WTC11 (cell line): ENCODE measurements around the gene CFAP126. TPM values are rescaled to one million over a fixed set of nuclear protein-coding genes. Genes with fewer than 3 reads are reported as not detected.
A peak's percentile ranks its signal among the peaks of the same experiment; 100 is the strongest.

Experiments used
- ATAC-seq: fragments of 200-7000 bp; cut with Tn5 transposase; 2 replicates; pipeline ENCODE4 v1.10.0; 2021; ENCODE audit warnings: mild to moderate bottlenecking, moderate library complexity
- CTCF ChIA-PET: fragments of 300-600 bp; sonication (Branson Sonifier 250); formaldehyde crosslinking; loops from one replicate; lab custom pipeline; 2021; ENCODE audit warnings: antibody characterized with exemption; lab: Charles Lee
- POLR2A ChIA-PET: fragments of 350-600 bp; sonication (Branson Sonifier 250); formaldehyde crosslinking; loops from one replicate; lab custom pipeline; 2021; ENCODE audit warnings: antibody characterized with exemption; lab: Charles Lee
- DNase-seq: peaks from one replicate; pipeline ENCODE4 v3.0.0; 2021; ENCODE audit warnings: low spot score
- H3K27ac Mint-ChIP-seq: 2 replicates; pipeline ENCODE4 v1.8.0; 2021; ENCODE audit warnings: mixed read lengths
- H3K27me3 Mint-ChIP-seq: 2 replicates; pipeline ENCODE4 v1.8.0; 2021; ENCODE audit warnings: low read depth, mild to moderate bottlenecking, moderate library complexity, mixed read lengths
- H3K36me3 Mint-ChIP-seq: 2 replicates; pipeline ENCODE4 v1.8.0; 2021; ENCODE audit warnings: mixed read lengths
- H3K4me1 Mint-ChIP-seq: 2 replicates; pipeline ENCODE4 v1.8.0; 2022; ENCODE audit warnings: mixed read lengths
- H3K4me3 Mint-ChIP-seq: 2 replicates; pipeline ENCODE4 v1.8.0; 2021; ENCODE audit warnings: mild to moderate bottlenecking, moderate library complexity, mixed read lengths
- H3K9me3 Mint-ChIP-seq: 2 replicates; pipeline ENCODE4 v1.8.0; 2021; ENCODE audit warnings: mixed read lengths
- ATF1 ChIP-seq: sonication (generic); formaldehyde crosslinking; IDR thresholded peaks from 2 replicates; pipeline ENCODE4 v1.8.1; 2023; ENCODE audit warnings: mild to moderate bottlenecking, moderate library complexity, missing genetic modification reagents
- CREB1 ChIP-seq: sonication (generic); formaldehyde crosslinking; IDR thresholded peaks from 2 replicates; pipeline ENCODE4 v1.8.0; 2023; ENCODE audit warnings: mild to moderate bottlenecking, missing genetic modification reagents
- CREM ChIP-seq: sonication (generic); formaldehyde crosslinking; IDR thresholded peaks from 2 replicates; pipeline ENCODE4 v1.8.1; 2022; ENCODE audit warnings: mild to moderate bottlenecking, missing genetic modification reagents, moderate library complexity
- EMX1 ChIP-seq: fragments of 250-450 bp; sonication (Bioruptor Pico); IDR thresholded peaks from 2 replicates; pipeline ENCODE4 v1.8.0; 2021; ENCODE audit warnings: mild to moderate bottlenecking
- ETV6 ChIP-seq: sonication (generic); formaldehyde crosslinking; IDR thresholded peaks from 2 replicates; pipeline ENCODE4 v1.8.1; 2022; ENCODE audit warnings: mild to moderate bottlenecking, missing genetic modification reagents
- FOXJ3 ChIP-seq: sonication (generic); formaldehyde crosslinking; IDR thresholded peaks from 2 replicates; pipeline ENCODE4 v1.9.0; 2021; ENCODE audit warnings: missing genetic modification reagents, mild to moderate bottlenecking, borderline replicate concordance
- GTF2I ChIP-seq: fragments of 250-450 bp; sonication (Bioruptor Pico); conservative IDR thresholded peaks from 2 replicates; pipeline ENCODE4 v1.4.0; 2021; ENCODE audit warnings: mild to moderate bottlenecking
- JUN ChIP-seq: sonication (generic); formaldehyde crosslinking; IDR thresholded peaks from 2 replicates; pipeline ENCODE4 v1.8.0; 2023; ENCODE audit warnings: mild to moderate bottlenecking, missing genetic modification reagents
- MXD4 ChIP-seq: fragments of 250-450 bp; sonication (Bioruptor Pico); IDR thresholded peaks from 2 replicates; pipeline ENCODE4 v1.8.0; 2021; ENCODE audit warnings: mild to moderate bottlenecking, moderate library complexity, borderline replicate concordance
- SMAD3 ChIP-seq: sonication (generic); formaldehyde crosslinking; IDR thresholded peaks from 2 replicates; pipeline ENCODE4 v1.8.0; 2022; ENCODE audit warnings: missing genetic modification reagents, mild to moderate bottlenecking, borderline replicate concordance
- SMAD4 ChIP-seq: sonication (generic); formaldehyde crosslinking; IDR thresholded peaks from 2 replicates; pipeline ENCODE4 v1.8.0; 2022; ENCODE audit warnings: mild to moderate bottlenecking, missing genetic modification reagents
- TCF7 ChIP-seq: sonication (generic); formaldehyde crosslinking; IDR thresholded peaks from 2 replicates; pipeline ENCODE4 v1.8.0; 2022; ENCODE audit warnings: mild to moderate bottlenecking, low read depth, missing genetic modification reagents, moderate library complexity
- TEAD4 ChIP-seq: sonication (generic); formaldehyde crosslinking; IDR thresholded peaks from 2 replicates; pipeline ENCODE4 v1.8.0; 2022; ENCODE audit warnings: mild to moderate bottlenecking, missing genetic modification reagents
- ZBTB21 ChIP-seq: sonication (generic); formaldehyde crosslinking; IDR thresholded peaks from 2 replicates; pipeline ENCODE4 v1.8.1; 2023; ENCODE audit warnings: mild to moderate bottlenecking, missing genetic modification reagents, borderline replicate concordance
- ZNF317 ChIP-seq: sonication (generic); formaldehyde crosslinking; IDR thresholded peaks from 2 replicates; pipeline ENCODE4 v1.8.1; 2023; ENCODE audit warnings: low read depth, mild to moderate bottlenecking, moderate library complexity, missing genetic modification reagents, borderline replicate concordance
- ZNF423 ChIP-seq: fragments of 250-450 bp; sonication (Bioruptor Pico); IDR thresholded peaks from 2 replicates; pipeline ENCODE4 v2.1.2; 2022; ENCODE audit warnings: mild to moderate bottlenecking, moderate library complexity
- total RNA-seq: library from RNA; stranded (reverse); gene quantifications from 3 replicates; pipeline ENCODE4 v1.2.3, GENCODE V29; 2021
- TF ChIP-seq, protein P1 (sequence below): sonication (generic); formaldehyde crosslinking; IDR thresholded peaks from 2 replicates; pipeline ENCODE4 v1.8.0; 2022; ENCODE audit warnings: mild to moderate bottlenecking, missing genetic modification reagents
- TF ChIP-seq, protein P2 (sequence below): fragments of 250-450 bp; sonication (Bioruptor Pico); IDR thresholded peaks from 2 replicates; pipeline ENCODE4 v2.1.2; 2022; ENCODE audit warnings: mild to moderate bottlenecking, moderate library complexity
- TF ChIP-seq, protein P3 (sequence below): sonication (generic); formaldehyde crosslinking; IDR thresholded peaks from 2 replicates; pipeline ENCODE4 v1.8.1; 2022; ENCODE audit warnings: low read depth, missing genetic modification reagents, borderline replicate concordance
- TF ChIP-seq, protein P4 (sequence below): sonication (generic); formaldehyde crosslinking; IDR thresholded peaks from 2 replicates; pipeline ENCODE4 v1.8.0; 2023; ENCODE audit warnings: mild to moderate bottlenecking, missing genetic modification reagents
- TF ChIP-seq, protein P5 (sequence below): sonication (generic); formaldehyde crosslinking; IDR thresholded peaks from 2 replicates; pipeline ENCODE4 v1.8.1; 2023; ENCODE audit warnings: mild to moderate bottlenecking, missing genetic modification reagents
- TF ChIP-seq, protein P6 (sequence below): sonication (generic); formaldehyde crosslinking; IDR thresholded peaks from 2 replicates; pipeline ENCODE4 v1.8.0; 2022; ENCODE audit warnings: mild to moderate bottlenecking, missing genetic modification reagents
- TF ChIP-seq, protein P7 (sequence below): sonication (generic); formaldehyde crosslinking; IDR thresholded peaks from 2 replicates; pipeline ENCODE4 v1.8.0; 2023; ENCODE audit warnings: missing genetic modification reagents
- TF ChIP-seq, protein P8 (sequence below): fragments of 200-600 bp; IDR thresholded peaks from 2 replicates; pipeline ENCODE4 v1.8.0; 2022; ENCODE audit warnings: antibody characterized with exemption

Gene CFAP126
- total RNA-seq, 1 experiment from 2014 or later = not detected

DNA sequence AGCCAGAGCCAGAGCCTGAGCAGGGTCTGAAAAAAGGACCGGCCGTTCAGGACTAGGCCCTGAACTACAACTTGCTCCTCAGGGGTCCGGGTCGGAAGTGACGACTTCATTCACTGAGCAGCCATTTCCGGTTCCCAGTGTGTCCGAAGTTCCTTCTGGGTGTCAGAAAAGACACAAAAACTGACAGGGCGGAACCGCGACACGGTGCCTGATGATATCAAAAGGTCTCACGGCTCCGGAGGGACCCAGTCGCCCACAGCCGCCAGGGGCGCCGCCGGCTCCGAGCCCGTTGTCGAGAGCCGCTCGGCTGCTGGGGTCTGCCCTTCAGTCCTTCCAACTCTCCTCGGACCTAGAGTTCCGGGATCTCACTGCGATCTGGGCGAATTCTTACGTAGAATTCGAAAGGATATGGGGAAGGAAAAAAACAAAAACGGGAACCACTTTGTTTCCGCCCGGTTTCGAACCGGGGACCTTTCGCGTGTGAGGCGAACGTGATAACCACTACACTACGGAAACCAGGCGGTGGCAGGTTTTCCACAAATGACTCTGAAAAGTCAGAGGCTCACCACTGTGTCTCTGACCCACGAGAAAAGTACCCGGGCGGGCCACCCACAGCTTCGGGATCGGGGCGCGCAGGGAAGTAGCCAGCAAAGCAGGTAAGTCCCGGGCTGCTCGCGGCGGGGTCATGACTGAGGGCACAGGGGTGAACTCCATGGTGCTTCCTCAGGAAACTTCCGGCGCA lies 31.8 kb upstream of the CFAP126 start:
- Mint-ChIP-seq H3K27me3 (peaks cover 11% of the 10 kb centered on the region; the same call in 1 of the 2 replicates), H3K36me3 (no peaks in the 10 kb centered on the region), H3K4me1 (peaks cover 10% of the 10 kb centered on the region), H3K9me3 (0 out of 2 replicates have a peak, but pooled peaks cover 1% of the 10 kb centered on the region), H3K27ac (peak overlapping the region; percentile 100), H3K4me3 (peak overlapping the region; percentile 95)
- ATAC-seq (peak; percentile 86), DNase-seq (peak; percentile 81)
- ChIA-PET POLR2A (interaction anchor here (1.2 kb wide), 2 partner anchors 10 to 40 kb away, joined by 3 to 4 read pairs; no protein-coding TSS in a partner anchor), CTCF (interaction anchor here (1.3 to 2.2 kb wide), 2 partner anchors 18 to 40 kb away, joined by 6 to 14 read pairs; no protein-coding TSS in a partner anchor)
- TF ChIP-seq TEAD4 (CRISPR knock-in tag) (no peak), SMAD3 (CRISPR knock-in tag) (0 out of 2 replicates have a peak, but pooled peaks have one; percentile 38), ETV6 (no peak), SMAD4 (no peak), EMX1 (CRISPR knock-in tag) (no peak), TCF7 (CRISPR knock-in tag) (0 out of 2 replicates have a peak, but pooled peaks have one; percentile 14), ATF1 (CRISPR knock-in tag) (peak; percentile 70; the same call in 1 of the 2 replicates), FOXJ3 (CRISPR knock-in tag) (no peak), ZNF317 (CRISPR knock-in tag) (no peak), ZBTB21 (CRISPR knock-in tag) (0 out of 2 replicates have a peak, but pooled peaks have one; percentile 20), MXD4 (no peak), CREB1 (CRISPR knock-in tag) (0 out of 2 replicates have a peak, but pooled peaks have one; percentile 27), JUN (CRISPR knock-in tag) (no peak), CREM (CRISPR knock-in tag) (peak; percentile 84; the same call in 1 of the 2 replicates), ZNF423 (CRISPR knock-in tag) (no peak), GTF2I (CRISPR knock-in tag) (0 out of 2 replicates have a peak, but pooled peaks have one; percentile 38)
- TF ChIP-seq, protein P1, sequence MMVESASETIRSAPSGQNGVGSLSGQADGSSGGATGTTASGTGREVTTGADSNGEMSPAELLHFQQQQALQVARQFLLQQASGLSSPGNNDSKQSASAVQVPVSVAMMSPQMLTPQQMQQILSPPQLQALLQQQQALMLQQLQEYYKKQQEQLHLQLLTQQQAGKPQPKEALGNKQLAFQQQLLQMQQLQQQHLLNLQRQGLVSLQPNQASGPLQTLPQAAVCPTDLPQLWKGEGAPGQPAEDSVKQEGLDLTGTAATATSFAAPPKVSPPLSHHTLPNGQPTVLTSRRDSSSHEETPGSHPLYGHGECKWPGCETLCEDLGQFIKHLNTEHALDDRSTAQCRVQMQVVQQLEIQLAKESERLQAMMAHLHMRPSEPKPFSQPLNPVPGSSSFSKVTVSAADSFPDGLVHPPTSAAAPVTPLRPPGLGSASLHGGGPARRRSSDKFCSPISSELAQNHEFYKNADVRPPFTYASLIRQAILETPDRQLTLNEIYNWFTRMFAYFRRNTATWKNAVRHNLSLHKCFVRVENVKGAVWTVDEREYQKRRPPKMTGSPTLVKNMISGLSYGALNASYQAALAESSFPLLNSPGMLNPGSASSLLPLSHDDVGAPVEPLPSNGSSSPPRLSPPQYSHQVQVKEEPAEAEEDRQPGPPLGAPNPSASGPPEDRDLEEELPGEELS (CRISPR knock-in tag) = peak; percentile 15; the same call in 1 of the 2 replicates
- TF ChIP-seq, protein P2, sequence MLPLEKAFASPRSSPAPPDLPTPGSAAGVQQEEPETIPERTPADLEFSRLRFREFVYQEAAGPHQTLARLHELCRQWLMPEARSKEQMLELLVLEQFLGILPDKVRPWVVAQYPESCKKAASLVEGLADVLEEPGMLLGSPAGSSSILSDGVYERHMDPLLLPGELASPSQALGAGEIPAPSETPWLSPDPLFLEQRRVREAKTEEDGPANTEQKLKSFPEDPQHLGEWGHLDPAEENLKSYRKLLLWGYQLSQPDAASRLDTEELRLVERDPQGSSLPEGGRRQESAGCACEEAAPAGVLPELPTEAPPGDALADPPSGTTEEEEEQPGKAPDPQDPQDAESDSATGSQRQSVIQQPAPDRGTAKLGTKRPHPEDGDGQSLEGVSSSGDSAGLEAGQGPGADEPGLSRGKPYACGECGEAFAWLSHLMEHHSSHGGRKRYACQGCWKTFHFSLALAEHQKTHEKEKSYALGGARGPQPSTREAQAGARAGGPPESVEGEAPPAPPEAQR (CRISPR knock-in tag) = no peak
- TF ChIP-seq, protein P3, sequence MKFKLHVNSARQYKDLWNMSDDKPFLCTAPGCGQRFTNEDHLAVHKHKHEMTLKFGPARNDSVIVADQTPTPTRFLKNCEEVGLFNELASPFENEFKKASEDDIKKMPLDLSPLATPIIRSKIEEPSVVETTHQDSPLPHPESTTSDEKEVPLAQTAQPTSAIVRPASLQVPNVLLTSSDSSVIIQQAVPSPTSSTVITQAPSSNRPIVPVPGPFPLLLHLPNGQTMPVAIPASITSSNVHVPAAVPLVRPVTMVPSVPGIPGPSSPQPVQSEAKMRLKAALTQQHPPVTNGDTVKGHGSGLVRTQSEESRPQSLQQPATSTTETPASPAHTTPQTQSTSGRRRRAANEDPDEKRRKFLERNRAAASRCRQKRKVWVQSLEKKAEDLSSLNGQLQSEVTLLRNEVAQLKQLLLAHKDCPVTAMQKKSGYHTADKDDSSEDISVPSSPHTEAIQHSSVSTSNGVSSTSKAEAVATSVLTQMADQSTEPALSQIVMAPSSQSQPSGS (CRISPR knock-in tag) = no peak
- TF ChIP-seq, protein P4, sequence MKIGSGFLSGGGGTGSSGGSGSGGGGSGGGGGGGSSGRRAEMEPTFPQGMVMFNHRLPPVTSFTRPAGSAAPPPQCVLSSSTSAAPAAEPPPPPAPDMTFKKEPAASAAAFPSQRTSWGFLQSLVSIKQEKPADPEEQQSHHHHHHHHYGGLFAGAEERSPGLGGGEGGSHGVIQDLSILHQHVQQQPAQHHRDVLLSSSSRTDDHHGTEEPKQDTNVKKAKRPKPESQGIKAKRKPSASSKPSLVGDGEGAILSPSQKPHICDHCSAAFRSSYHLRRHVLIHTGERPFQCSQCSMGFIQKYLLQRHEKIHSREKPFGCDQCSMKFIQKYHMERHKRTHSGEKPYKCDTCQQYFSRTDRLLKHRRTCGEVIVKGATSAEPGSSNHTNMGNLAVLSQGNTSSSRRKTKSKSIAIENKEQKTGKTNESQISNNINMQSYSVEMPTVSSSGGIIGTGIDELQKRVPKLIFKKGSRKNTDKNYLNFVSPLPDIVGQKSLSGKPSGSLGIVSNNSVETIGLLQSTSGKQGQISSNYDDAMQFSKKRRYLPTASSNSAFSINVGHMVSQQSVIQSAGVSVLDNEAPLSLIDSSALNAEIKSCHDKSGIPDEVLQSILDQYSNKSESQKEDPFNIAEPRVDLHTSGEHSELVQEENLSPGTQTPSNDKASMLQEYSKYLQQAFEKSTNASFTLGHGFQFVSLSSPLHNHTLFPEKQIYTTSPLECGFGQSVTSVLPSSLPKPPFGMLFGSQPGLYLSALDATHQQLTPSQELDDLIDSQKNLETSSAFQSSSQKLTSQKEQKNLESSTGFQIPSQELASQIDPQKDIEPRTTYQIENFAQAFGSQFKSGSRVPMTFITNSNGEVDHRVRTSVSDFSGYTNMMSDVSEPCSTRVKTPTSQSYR (CRISPR knock-in tag) = 0 out of 2 replicates have a peak, but pooled peaks have one; percentile 14
- TF ChIP-seq, protein P5, sequence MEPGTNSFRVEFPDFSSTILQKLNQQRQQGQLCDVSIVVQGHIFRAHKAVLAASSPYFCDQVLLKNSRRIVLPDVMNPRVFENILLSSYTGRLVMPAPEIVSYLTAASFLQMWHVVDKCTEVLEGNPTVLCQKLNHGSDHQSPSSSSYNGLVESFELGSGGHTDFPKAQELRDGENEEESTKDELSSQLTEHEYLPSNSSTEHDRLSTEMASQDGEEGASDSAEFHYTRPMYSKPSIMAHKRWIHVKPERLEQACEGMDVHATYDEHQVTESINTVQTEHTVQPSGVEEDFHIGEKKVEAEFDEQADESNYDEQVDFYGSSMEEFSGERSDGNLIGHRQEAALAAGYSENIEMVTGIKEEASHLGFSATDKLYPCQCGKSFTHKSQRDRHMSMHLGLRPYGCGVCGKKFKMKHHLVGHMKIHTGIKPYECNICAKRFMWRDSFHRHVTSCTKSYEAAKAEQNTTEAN (CRISPR knock-in tag) = peak; percentile 63; the same call in 1 of the 2 replicates
- TF ChIP-seq, protein P6, sequence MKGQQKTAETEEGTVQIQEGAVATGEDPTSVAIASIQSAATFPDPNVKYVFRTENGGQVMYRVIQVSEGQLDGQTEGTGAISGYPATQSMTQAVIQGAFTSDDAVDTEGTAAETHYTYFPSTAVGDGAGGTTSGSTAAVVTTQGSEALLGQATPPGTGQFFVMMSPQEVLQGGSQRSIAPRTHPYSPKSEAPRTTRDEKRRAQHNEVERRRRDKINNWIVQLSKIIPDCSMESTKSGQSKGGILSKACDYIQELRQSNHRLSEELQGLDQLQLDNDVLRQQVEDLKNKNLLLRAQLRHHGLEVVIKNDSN (CRISPR knock-in tag) = no peak
- TF ChIP-seq, protein P7, sequence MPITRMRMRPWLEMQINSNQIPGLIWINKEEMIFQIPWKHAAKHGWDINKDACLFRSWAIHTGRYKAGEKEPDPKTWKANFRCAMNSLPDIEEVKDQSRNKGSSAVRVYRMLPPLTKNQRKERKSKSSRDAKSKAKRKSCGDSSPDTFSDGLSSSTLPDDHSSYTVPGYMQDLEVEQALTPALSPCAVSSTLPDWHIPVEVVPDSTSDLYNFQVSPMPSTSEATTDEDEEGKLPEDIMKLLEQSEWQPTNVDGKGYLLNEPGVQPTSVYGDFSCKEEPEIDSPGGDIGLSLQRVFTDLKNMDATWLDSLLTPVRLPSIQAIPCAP (CRISPR knock-in tag) = peak; percentile 18; the same call in 1 of the 2 replicates
- TF ChIP-seq, protein P8, sequence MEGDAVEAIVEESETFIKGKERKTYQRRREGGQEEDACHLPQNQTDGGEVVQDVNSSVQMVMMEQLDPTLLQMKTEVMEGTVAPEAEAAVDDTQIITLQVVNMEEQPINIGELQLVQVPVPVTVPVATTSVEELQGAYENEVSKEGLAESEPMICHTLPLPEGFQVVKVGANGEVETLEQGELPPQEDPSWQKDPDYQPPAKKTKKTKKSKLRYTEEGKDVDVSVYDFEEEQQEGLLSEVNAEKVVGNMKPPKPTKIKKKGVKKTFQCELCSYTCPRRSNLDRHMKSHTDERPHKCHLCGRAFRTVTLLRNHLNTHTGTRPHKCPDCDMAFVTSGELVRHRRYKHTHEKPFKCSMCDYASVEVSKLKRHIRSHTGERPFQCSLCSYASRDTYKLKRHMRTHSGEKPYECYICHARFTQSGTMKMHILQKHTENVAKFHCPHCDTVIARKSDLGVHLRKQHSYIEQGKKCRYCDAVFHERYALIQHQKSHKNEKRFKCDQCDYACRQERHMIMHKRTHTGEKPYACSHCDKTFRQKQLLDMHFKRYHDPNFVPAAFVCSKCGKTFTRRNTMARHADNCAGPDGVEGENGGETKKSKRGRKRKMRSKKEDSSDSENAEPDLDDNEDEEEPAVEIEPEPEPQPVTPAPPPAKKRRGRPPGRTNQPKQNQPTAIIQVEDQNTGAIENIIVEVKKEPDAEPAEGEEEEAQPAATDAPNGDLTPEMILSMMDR = 0 out of 2 replicates have a peak, but pooled peaks have one; percentile 24
